ENCODE measurements around the gene OR8B2.
"Not testable (repeated sequence)": the region's sequence is repeated elsewhere in the genome, so short reads cannot be mapped to it uniquely, and the experiment has no call there.

- not testable (repeated sequence) for TF ChIP-seq POLR2AphosphoS5, CTCF (IDR thresholded peaks at IDR 0.05)
Observed at GRCh38 chr11:124396847-124397246, 12.5 kb upstream of the OR8B2 start.
